ENCODE data around the gene ZMYND11. TPM values are rescaled to one million over a fixed set of nuclear protein-coding genes. Genes with fewer than 3 reads are reported as not detected.

Gene ZMYND11
- total and polyA plus RNA-seq, 2 of the 13 experiments (the other 11 are each of a cell fraction or from before 2014, with no cell fraction given) = 17.5 to 38.7 TPM

DNA sequence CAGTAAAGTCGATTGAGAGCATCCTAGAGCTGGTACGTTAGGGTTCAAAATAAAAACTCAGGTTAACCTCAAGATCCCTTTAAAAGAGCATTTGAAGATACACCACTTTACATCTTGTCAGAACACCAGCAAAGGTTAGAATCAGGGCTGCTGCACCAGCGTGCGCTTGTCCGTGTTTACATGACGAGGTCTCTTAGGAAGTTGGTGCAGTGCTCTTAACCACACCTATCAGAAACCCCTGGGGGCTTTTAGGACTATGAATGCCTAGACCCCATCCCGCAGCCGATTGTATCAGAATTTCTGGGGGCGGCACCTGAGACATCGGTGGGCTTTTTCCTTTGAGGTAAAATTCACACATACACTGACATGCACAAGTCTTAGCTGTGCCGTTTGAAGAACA, 97.6 kb downstream of the ZMYND11 start:
- H3K9me3 ChIP-seq (ENCODE audit: low read length) = no peaks in the 10 kb centered on the region
- no peak overlapping the region for H3K27ac ChIP-seq (ENCODE audit: extremely low read length, insufficient read depth, low read length)
- ATAC-seq (no peak), DNase-seq (ENCODE audit: low spot score) (no peak), FAIRE-seq (no peak)
- no peak overlapping the region for H3K9ac ChIP-seq (ENCODE audit: insufficient read depth, low read depth, low read length)
- H3K36me3 ChIP-seq (replicated peaks in 1 of 2; ENCODE audit: control insufficient read depth in 1 of 2, insufficient read depth in 2 of 2, low read length in 2 of 2) = no peaks in the 10 kb centered on the region; a peak in 1 of 5 replicates
- no peak for TF ChIP-seq SAFB2 (CRISPR knock-in tag; IDR thresholded peaks at IDR 0.05; ENCODE audit: borderline replicate concordance, low read depth)
- no peak for TF ChIP-seq ARID5B (CRISPR knock-in tag; IDR thresholded peaks at IDR 0.05)
- no peak for TF ChIP-seq SKIL (CRISPR knock-in tag; IDR thresholded peaks at IDR 0.05; ENCODE audit: borderline replicate concordance)
- no peak for TF ChIP-seq NR3C1 (CRISPR knock-in tag; IDR thresholded peaks at IDR 0.05)
- TF ChIP-seq, protein P1, sequence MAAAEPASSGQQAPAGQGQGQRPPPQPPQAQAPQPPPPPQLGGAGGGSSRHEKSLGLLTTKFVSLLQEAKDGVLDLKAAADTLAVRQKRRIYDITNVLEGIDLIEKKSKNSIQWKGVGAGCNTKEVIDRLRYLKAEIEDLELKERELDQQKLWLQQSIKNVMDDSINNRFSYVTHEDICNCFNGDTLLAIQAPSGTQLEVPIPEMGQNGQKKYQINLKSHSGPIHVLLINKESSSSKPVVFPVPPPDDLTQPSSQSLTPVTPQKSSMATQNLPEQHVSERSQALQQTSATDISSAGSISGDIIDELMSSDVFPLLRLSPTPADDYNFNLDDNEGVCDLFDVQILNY (CRISPR knock-in tag; conservative IDR thresholded peaks at IDR 0.05) = no peak
- no peak for TF ChIP-seq RBM22 (optimal IDR thresholded peaks at IDR 0.05; ENCODE audit: low read length)
- no peak for TF ChIP-seq ZFP36 (IDR thresholded peaks at IDR 0.05; ENCODE audit: borderline replicate concordance, low read depth, low read length, partially characterized antibody)
- no peak for TF ChIP-seq ZNF235 (CRISPR knock-in tag; IDR thresholded peaks at IDR 0.05; ENCODE audit: borderline replicate concordance)
- TF ChIP-seq ZNF773 (CRISPR knock-in tag; IDR thresholded peaks at IDR 0.05; ENCODE audit: borderline replicate concordance) = no peak
- no peaks in the 10 kb centered on the region for H3K4me1 ChIP-seq (ENCODE audit: insufficient read depth, low read length)
- POLR2A ChIA-PET = no interaction called here
- BruUV-seq (replicated peaks) = no TSS peak
- CTCF ChIA-PET (ENCODE audit: low intra/inter-chr PET ratio, low total read pairs) = no interaction called here
- H3K4me3 ChIP-seq (replicated peaks in 1 of 3; ENCODE audit: insufficient read depth in 1 of 3, low read depth in 2 of 3, low read length in 3 of 3) = no peak overlapping the region
- in situ Hi-C loops (cut with HindIII; ENCODE audit: extremely low pct_ligation_motif_present, low pct_unique_long_range_greater_than_20kb) = no loop called here
- H3K4me2 ChIP-seq (ENCODE audit: low read depth, low read length) = no peak overlapping the region
- no peaks in the 10 kb centered on the region; a peak in 1 of 5 replicates for H3K27me3 ChIP-seq (ENCODE audit: control insufficient read depth in 1 of 2, insufficient read depth in 2 of 2, low read length in 2 of 2)
- H3K79me2 ChIP-seq (ENCODE audit: insufficient read depth, low read length) = no peaks in the 10 kb centered on the region
- H2AFZ ChIP-seq (ENCODE audit: low read length) = no peak overlapping the region
- H4K20me1 ChIP-seq (ENCODE audit: insufficient read depth, low read length) = no peaks in the 10 kb centered on the region
- WGBS (ENCODE audit: low lambda C conversion rate) = 97% methylated on average over 11 of the region's 11 CpGs
- intact Hi-C loops (cut with micrococcal nuclease; ENCODE audit: unreplicated experiment) = no loop called here

All from HepG2 (cell line).